H1 (cell line): ENCODE measurements around the gene ELAPOR1. TPM values are rescaled to one million over a fixed set of nuclear protein-coding genes. Genes with fewer than 3 reads are reported as not detected.

Source experiments
- CTBP2 ChIP-seq: IDR thresholded peaks from 2 replicates; pipeline ENCODE4 v1.7.0; 2011; ENCODE audit warnings: borderline replicate concordance, mild to moderate bottlenecking, moderate library complexity, mixed read lengths, low read length; ENCODE audit not compliant: insufficient read depth, insufficient read length
- EGR1 ChIP-seq: IDR thresholded peaks from 2 replicates; pipeline ENCODE4 v1.6.1; 2011; ENCODE audit warnings: low read depth, low read length, borderline replicate concordance
- EP300 ChIP-seq, 2 experiments: IDR thresholded peaks; 1 replicate in 1 of 2; 2 replicates in 1 of 2; pipeline ENCODE4 v1.6.1; 2011 to 2012; ENCODE audit warnings: low read depth in 2 of 2, low read length in 2 of 2, mild to moderate bottlenecking in 2 of 2, borderline replicate concordance in 1 of 2, inconsistent platforms in 1 of 2, moderate library complexity in 1 of 2
- FOSL1 ChIP-seq: IDR thresholded peaks from 2 replicates; pipeline ENCODE4 v1.6.1; 2011; ENCODE audit warnings: mild to moderate bottlenecking, low read depth, low read length, moderate library complexity; ENCODE audit not compliant: insufficient read depth
- POLR2A ChIP-seq, 2 experiments: IDR thresholded peaks; 1 replicate in 1 of 2; 2 replicates in 1 of 2; pipeline ENCODE4 v1.6.1; 2011; ENCODE audit warnings: low read depth in 2 of 2, low read length in 2 of 2, mild to moderate bottlenecking in 2 of 2; ENCODE audit errors: control extremely low read depth in 1 of 2
- SIRT6 ChIP-seq: IDR thresholded peaks from one replicate; pipeline ENCODE4 v1.7.1; 2012; ENCODE audit warnings: low read length, inconsistent platforms
- SP1 ChIP-seq: IDR thresholded peaks from 2 replicates; pipeline ENCODE4 v1.6.1; 2011; ENCODE audit warnings: low read depth, low read length
- SP2 ChIP-seq: IDR thresholded peaks from 2 replicates; pipeline ENCODE4 v1.6.1; 2012; ENCODE audit warnings: mild to moderate bottlenecking, low read length, inconsistent platforms
- SRF ChIP-seq: IDR thresholded peaks from 2 replicates; pipeline ENCODE4 v1.6.1; 2011; ENCODE audit warnings: mild to moderate bottlenecking, low read depth, low read length, moderate library complexity
- SUZ12 ChIP-seq: fragments of 200-600 bp; sonication (generic); IDR thresholded peaks from 2 replicates; pipeline ENCODE4 v1.6.1; 2012; ENCODE audit warnings: mild to moderate bottlenecking, inconsistent platforms, low read length, moderate library complexity, mixed read lengths
- YY1 ChIP-seq: IDR thresholded peaks from 2 replicates; pipeline ENCODE4 v1.6.1; 2011; ENCODE audit warnings: low read depth, mild to moderate bottlenecking, low read length
- ZNF274 ChIP-seq: IDR thresholded peaks from 2 replicates; pipeline ENCODE4 v1.7.0; 2012; ENCODE audit warnings: low read length, borderline replicate concordance; ENCODE audit errors: extremely low read depth
- polyA plus RNA-seq, 7 experiments: library from polyadenylated mRNA; depleted of rRNA in 3 of 7; stranded (reverse) in 5 of 7; unstranded in 2 of 7; fragments of >200 nt in 5 of 7; fragments of 200-250 nt in 2 of 7; gene quantifications; 1 replicate in 5 of 7; 2 replicates in 1 of 7; 4 replicates in 1 of 7; pipeline versions ENCODE4 v1.2.1 to v1.2.3, GENCODE V29; 2011 to 2013; ENCODE audit warnings: missing spikeins in 2 of 7, mixed read lengths in 2 of 7
- total RNA-seq: library from RNA; stranded (reverse); fragmentation: NEBNext Ultra II Directional; extraction: Animal tissue kit (Norgen Biotek cat#: 25700); gene quantifications from 2 replicates; pipeline ENCODE4 v1.2.1, GENCODE V29; 2021

Gene ELAPOR1
- total and polyA plus RNA-seq, 2 of the 8 experiments (the other 6 are each of a cell fraction or from before 2014, with no cell fraction given), result 1.2 to 2.5 TPM

DNA sequence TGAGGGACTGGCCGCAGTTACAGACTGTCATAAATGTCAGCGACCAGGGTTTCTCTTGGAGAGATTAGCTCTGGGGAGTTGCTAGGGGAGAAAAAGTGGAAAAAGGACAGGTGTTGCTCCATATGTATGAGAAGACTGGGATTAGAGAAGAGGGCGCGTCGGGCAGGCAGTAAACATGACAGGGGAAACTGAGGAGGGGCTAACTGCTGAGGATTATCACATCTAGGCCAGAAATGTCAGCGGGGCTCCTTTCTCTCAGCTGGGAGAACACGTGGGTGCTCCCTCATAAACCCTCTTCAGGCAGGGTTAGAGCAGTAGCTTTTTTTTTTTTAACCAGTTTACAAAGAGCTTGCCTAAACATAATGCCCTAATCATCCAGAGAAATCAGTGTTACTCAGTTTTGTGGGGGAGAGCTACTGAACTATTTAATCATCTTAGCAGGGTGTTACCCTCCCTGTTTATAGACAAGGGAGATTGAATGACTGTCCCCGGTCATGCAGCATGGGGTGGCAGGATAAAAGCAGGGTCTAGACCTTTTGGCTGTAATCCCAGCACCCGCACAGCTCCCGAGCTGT lies 35.2 kb downstream of the ELAPOR1 start (continued):
- TF ChIP-seq SIRT6 (no peak), SUZ12 (no peak), YY1 (no peak), EGR1 (no peak), SP2 (no peak), EP300 (IDR thresholded peaks at IDR 0.05; ENCODE audit: borderline replicate concordance in 1 of 2, low read depth in 2 of 2, low read length in 2 of 2) (no peak), FOSL1 (no peak), CTBP2 (no peak), POLR2A (IDR thresholded peaks at IDR 0.05; ENCODE audit: control extremely low read depth in 1 of 2, low read depth in 2 of 2, low read length in 2 of 2) (no peak), ZNF274 (no peak), SP1 (no peak), SRF (no peak)
